ENCODE data around the gene MKS1. TPM values are rescaled to one million over a fixed set of nuclear protein-coding genes. Genes with fewer than 3 reads are reported as not detected.

Gene MKS1
- total RNA-seq, 1 donor = 11.2 TPM

DNA sequence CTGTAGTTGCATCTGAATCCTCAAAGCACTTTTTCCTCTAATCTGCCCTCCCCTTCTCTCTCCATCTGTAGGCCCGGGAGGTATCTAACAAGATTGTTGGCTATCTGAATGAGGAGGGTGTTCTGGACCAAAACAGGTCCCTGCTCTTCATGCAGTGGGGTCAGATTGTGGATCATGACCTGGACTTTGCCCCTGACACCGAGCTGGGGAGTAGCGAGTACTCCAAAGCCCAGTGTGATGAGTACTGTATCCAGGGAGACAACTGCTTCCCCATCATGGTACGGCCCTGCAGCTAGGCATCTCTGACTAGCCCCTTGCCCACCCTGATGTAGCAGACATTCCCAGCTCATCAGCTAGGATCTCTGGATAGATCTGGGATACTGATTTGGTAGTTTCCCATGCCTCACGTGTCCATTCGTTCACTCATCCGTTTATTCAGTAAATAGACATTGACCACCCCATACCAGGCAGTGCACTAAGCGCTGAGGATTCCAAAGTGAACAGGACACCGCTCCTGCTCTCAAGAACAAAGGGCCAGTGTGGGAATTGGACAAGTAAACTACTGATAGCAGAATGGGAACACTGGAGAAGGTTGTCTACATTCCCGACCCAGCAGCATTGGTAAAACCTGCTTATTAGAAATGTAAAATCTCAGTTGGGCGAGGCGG, 31.4 kb upstream of the MKS1 start:
- no peak overlapping the region for H3K27ac ChIP-seq (ENCODE audit: low read depth, low read length)
- no peak overlapping the region for H3K4me3 ChIP-seq (ENCODE audit: insufficient read depth, low read length)
- H3K9me3 ChIP-seq (ENCODE audit: low read depth, low read length) = no peaks in the 10 kb centered on the region
- no peaks in the 10 kb centered on the region for H4K20me1 ChIP-seq (ENCODE audit: insufficient read depth, low read length)
- no peak overlapping the region for H3K4me2 ChIP-seq (ENCODE audit: insufficient read depth, low read length)
- H3K79me2 ChIP-seq (ENCODE audit: insufficient read depth, low read length) = no peaks in the 10 kb centered on the region
- H3K36me3 ChIP-seq (ENCODE audit: insufficient read depth, low read length) = no peaks in the 10 kb centered on the region
- TF ChIP-seq, protein P1, sequence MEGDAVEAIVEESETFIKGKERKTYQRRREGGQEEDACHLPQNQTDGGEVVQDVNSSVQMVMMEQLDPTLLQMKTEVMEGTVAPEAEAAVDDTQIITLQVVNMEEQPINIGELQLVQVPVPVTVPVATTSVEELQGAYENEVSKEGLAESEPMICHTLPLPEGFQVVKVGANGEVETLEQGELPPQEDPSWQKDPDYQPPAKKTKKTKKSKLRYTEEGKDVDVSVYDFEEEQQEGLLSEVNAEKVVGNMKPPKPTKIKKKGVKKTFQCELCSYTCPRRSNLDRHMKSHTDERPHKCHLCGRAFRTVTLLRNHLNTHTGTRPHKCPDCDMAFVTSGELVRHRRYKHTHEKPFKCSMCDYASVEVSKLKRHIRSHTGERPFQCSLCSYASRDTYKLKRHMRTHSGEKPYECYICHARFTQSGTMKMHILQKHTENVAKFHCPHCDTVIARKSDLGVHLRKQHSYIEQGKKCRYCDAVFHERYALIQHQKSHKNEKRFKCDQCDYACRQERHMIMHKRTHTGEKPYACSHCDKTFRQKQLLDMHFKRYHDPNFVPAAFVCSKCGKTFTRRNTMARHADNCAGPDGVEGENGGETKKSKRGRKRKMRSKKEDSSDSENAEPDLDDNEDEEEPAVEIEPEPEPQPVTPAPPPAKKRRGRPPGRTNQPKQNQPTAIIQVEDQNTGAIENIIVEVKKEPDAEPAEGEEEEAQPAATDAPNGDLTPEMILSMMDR (IDR thresholded peaks at IDR 0.05; ENCODE audit: extremely low read depth, low read depth, low read length) = no peak
- H3K27me3 ChIP-seq (ENCODE audit: insufficient read depth, low read length) = peaks cover 30% of the 10 kb centered on the region
- no peaks in the 10 kb centered on the region for H3K4me1 ChIP-seq (ENCODE audit: insufficient read depth, low read length)
- no peak overlapping the region for H2AFZ ChIP-seq (ENCODE audit: low read length)
- DNase-seq (ENCODE audit: insufficient read length, low spot score, missing footprints) = no peak

DNA sequence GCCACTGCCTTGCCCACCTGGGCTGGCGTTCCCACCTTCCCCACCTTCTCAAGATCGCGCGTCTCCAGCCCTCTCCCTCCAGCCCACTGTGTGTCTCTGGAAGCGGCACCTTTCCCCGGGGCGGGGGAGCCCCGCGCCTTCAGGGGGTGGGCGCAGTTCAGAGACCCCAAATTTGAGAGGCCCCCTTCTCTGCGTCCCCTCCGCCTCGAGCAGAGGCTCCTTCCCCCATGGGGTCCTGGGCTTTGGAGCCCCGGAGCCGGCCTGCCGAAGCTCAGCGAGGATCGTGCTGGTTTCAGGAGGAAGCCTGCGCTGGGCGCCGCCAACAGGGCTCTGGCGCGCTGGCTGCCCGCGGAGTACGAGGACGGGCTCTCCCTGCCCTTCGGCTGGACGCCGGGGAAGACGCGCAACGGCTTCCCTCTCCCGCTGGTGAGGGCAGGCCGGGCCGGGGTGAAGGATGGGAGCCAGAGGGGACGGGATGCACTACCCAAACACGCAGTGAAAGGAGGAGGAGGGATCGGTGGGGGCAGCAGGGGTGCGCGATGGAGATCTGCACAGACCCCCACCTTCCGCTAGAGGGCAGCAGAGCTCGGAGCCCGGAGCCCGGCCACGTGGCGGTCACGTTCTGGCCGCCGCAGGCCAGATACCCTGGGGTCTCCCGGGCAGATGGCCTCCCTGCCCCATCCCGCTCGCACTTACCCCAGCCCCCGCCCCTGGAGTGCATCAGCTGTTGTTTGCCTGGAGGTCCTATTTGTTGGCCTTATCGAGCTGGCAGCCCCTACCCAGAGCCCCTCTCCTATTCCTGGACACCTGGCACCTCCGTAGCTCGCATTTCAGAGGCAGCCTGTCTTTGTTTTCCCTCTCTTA, 30.4 kb upstream of the MKS1 start:
- Histone ChIP-seq H3K79me2 (ENCODE audit: insufficient read depth, low read length) (no peaks in the 10 kb centered on the region), H2AFZ (ENCODE audit: low read length) (peak overlapping the region; percentile 93), H3K4me1 (ENCODE audit: insufficient read depth, low read length) (no peaks in the 10 kb centered on the region), H3K27ac (ENCODE audit: low read depth, low read length) (no peak overlapping the region), H3K4me2 (ENCODE audit: insufficient read depth, low read length) (peak overlapping the region; percentile 92), H3K27me3 (ENCODE audit: insufficient read depth, low read length) (peaks cover 30% of the 10 kb centered on the region), H3K4me3 (ENCODE audit: insufficient read depth, low read length) (peak overlapping the region; percentile 68), H3K9me3 (ENCODE audit: low read depth, low read length) (no peaks in the 10 kb centered on the region), H3K36me3 (ENCODE audit: insufficient read depth, low read length) (no peaks in the 10 kb centered on the region), H4K20me1 (ENCODE audit: insufficient read depth, low read length) (no peaks in the 10 kb centered on the region)
- TF ChIP-seq, protein P1 (IDR thresholded peaks at IDR 0.05; ENCODE audit: extremely low read depth, low read depth, low read length) = peak; percentile 76
- DNase-seq (ENCODE audit: insufficient read length, low spot score, missing footprints) = peak; percentile 98

DNA sequence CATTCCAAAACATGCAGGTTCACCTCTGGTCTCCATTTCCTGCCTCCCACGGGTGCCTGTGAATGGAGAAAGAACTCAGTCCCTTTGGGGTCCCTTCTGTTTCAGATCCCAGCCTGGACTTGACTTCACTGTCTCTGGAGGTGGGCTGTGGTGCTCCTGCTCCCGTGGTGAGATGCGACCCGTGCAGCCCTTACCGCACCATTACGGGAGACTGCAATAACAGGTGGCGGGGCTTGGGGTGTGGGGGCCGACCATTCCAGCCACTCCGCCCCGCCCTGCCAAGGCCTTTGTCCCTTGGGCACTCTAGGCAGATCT, 29.9 kb upstream of the MKS1 start:
- no peak overlapping the region for H3K27ac ChIP-seq (ENCODE audit: low read depth, low read length)
- H3K9me3 ChIP-seq (ENCODE audit: low read depth, low read length) = no peaks in the 10 kb centered on the region
- no peaks in the 10 kb centered on the region for H3K36me3 ChIP-seq (ENCODE audit: insufficient read depth, low read length)
- peaks cover 30% of the 10 kb centered on the region for H3K27me3 ChIP-seq (ENCODE audit: insufficient read depth, low read length)
- H4K20me1 ChIP-seq (ENCODE audit: insufficient read depth, low read length) = no peaks in the 10 kb centered on the region
- DNase-seq (ENCODE audit: insufficient read length, low spot score, missing footprints) = no peak
- H3K4me1 ChIP-seq (ENCODE audit: insufficient read depth, low read length) = no peaks in the 10 kb centered on the region
- peak overlapping the region; percentile 92 for H3K4me2 ChIP-seq (ENCODE audit: insufficient read depth, low read length)
- peak overlapping the region; percentile 93 for H2AFZ ChIP-seq (ENCODE audit: low read length)
- TF ChIP-seq, protein P1 (IDR thresholded peaks at IDR 0.05; ENCODE audit: extremely low read depth, low read depth, low read length) = no peak
- H3K4me3 ChIP-seq (ENCODE audit: insufficient read depth, low read length) = peak overlapping the region; percentile 68
- H3K79me2 ChIP-seq (ENCODE audit: insufficient read depth, low read length) = no peaks in the 10 kb centered on the region

Measured in osteoblast (primary cell).